Activated CD4-positive, alpha-beta T cell treated with anti-CD3 and anti-CD28 coated beads, Interleukin-10, Interleukin-2, amounts not matched to agents 100 ng/mL and 50 ng/mL, durations not matched to agents 16 hours and 8 hours (primary cell): ENCODE results near the gene CSMD2.
"Not testable (repeated sequence)": the region's sequence is repeated elsewhere in the genome, so short reads cannot be mapped to it uniquely, and the experiment has no call there.

Experiments
- DNase-seq: peaks from one replicate; pipeline ENCODE4 v3.0.0-alpha.2; 2020

CSMD2 gene

DNA sequence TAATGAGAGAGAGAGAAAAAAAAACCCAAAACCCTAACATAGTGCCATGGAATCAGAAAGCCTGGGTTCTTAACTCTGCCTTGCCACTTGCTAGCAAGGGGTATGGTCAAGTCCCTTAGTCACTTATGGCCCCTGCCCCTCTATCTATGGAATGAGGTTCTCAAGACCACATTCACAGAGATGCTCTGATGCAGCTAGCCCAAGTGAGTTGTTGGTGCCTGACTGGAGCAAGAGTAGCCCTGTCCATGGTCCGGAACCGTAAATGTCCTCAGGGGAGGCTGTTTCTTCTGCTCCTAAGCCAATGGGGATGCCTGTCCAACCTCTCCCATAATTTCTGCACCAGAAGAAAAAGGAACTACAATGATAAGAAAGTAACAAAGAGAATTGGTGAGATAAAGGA, 56.8 kb downstream of the CSMD2 start:
- no peak for DNase-seq

DNA sequence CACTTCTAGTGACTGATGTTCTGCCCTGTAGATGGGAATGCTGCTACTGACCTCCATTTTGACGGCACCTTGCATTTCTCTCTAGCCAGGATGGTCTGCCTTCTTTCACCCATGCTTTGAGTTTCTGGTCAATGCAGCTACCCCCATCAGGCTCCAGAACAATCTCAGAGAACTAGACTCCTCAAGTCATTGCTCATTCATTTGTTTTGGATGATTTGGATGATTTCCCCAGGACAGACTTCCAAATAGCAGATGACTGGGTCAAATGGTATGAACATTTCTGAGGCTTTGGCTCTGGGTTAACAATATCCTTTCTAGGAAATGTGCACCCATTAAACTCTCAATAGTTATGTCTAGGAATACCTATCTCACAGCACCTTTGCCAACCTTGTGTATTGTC, 63.9 kb downstream of the CSMD2 start:
- DNase-seq = no peak

DNA sequence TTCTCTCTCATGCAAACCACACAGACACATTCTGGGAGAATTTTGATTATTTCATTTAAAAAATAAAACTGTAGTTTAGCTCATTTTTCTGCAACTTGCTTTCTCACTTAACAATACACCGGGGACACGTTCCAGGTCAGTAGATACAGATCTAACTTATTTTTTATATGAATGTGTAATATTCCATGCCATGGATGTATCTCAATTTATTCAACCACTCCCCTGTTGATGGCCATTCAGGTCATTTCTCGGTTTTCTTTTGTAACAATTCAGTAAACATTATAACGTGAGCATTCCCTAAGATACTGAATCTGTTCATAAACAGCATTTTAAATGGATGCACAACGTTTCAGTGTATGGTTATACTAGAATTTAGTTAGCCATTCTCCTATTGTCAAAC, 64.7 kb downstream of the CSMD2 start:
- DNase-seq = no peak

DNA sequence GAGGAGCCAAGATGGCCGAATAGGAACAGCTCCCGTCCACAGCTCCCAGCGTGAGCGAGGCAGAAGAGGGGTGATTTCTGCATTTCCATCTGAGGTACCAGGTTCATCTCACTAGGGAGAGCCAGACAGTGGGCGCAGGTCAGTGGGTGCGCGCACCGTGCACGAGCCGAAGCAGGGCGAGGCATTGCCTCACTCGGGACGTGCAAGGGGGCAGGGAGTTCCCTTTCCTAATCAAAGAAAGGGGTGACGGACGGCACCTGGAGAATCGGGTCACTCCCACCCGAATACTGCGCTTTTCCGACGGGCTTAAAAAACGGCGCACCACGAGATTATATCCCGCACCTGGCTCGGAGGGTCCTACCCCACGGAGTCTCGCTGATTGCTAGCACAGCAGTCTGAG, 72.6 kb downstream of the CSMD2 start:
- not testable (repeated sequence) for DNase-seq

DNA sequence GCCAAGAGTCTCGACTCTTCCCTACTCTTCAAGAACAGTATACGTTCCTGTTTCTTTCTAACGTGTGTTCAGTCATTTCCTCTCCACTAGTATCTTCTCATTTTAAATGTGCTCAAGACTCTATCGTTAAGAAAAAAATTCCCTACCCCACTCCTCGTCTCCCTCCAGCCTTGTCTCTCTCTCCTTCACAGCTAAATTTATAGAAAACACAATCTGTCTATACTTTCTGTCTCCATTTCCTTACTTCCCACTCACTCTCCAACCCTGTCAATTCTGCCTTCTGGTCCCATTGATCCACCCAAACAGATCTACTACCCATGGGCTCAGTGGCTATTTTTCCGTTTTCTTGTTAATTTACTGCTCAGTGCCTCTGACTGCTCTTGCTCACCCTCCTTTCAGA, 75.3 kb downstream of the CSMD2 start:
- no peak for DNase-seq

DNA sequence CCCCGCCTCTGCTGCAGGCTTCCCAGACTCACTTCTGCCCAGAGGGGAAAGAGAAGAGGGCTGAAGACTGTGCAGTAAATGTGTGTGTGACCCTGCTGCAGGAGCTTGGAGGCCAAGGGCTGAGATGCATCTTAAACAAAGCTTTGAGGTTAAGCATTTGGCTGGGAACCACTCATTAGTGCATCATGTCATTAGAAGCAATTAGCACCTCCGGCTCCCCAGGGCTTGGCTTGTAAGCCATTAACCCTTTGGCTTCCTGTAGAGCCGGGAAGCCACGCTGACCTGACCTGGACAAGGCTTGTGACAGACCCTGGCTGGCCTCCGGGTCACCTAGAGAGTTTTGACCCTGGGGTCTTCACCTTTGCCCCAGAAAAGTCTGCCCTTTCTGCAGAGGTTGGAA, 77.0 kb downstream of the CSMD2 start:
- DNase-seq = no peak

DNA sequence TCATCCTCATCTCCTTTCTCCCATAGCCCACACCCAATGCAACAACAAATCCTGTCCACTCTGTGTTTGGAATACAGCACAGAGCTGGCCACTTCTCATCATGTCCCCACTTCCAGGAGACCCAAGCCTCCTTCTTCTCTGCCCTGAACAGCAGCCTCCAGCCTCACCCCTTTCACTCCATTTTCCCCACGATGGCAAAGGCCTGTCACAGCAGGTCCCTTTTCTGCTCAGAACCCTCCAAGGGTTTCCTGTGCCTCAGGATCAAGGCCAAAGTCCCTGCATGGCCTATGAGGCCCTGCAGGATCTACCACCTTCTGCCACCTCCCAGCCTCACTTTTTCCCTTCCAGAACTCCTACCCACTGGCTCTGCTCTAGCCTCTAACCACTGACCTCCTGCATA, 78.5 kb downstream of the CSMD2 start:
- no peak for DNase-seq

DNA sequence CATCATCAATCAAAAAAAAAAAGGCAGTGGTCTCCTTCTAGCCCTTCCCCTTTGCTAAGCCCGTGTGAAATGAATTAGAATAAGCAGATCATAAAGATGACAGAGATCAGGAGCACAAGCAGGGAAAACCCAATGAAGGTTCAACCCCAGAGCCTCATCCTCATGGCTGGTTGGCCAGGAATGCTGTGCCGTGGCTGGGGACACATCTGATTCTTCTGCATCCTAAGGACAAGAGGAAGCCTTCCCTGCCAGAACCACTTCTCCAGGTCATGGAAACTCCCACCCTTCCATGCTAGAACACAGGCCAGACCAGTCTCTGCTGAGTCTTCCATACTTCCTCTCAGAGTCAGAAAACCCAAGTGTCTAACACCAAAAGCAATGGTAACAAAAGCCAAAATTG, 81.1 kb downstream of the CSMD2 start:
- DNase-seq = no peak

DNA sequence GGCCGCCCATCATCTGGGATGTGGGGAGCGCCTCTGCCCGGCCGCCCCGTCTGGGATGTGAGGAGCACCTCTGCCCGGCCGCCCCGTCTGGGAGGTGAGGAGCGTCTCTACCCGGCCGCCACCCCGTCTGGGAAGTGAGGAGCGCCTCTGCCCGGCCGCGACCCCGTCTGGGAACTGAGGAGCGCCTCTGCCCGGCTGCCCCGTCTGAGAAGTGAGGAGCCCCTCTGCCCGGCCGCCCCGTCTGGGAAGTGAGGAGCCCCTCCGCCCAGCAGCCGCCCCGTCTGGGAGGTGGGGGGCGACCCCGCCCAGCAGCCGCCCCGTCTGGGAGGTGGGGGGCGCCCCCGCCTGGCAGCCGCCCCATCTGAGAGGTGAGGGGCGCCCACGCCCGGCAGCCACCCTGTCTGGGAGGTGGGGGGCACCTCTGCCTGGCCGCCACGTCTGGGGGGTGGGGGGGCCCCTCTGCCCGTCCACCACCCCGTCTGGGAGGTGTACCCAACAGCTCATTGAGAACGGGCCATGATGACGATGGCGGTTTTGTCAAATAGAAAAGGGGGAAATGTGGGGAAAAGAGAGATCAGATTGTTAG, 82.9 kb downstream of the CSMD2 start:
- DNase-seq = not testable (repeated sequence)

DNA sequence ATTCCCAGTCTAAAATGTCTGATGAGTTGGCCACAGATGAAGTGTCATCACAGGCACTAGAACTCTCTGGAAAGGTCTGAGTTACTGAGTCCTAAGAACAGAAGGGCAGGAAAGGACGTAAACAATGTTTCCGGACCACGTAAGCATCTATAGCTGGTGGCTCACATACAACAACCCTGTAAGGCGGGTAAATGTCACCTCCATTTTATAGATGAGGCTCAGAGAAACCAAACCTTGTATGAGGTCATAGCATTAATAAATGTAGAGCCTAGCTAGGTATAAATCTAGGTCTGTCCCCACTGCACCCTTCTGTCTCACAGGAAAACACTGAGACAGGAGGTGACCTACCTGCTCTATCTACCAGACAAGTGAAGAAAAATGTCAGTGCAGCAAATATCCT, 86.6 kb downstream of the CSMD2 start:
- no peak for DNase-seq

DNA sequence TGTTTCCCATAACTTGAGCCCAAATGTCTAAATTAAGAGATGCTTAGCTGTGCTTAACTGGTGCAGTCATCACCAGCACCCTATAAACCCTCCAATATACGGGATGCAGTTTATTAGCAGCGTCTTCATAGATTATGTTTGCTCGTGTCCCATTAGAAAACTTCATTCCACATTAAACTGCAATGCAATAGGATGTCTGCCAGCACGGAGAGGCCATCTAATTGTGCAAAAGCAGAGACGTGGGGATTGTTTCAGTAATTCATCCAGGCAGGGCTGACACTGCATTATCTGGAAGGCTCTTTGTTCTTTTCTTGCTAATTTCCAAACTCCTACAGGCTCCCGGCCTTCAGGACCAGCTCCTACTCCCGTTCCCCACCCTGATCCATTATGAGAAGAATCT, 89.5 kb downstream of the CSMD2 start:
- DNase-seq = no peak

DNA sequence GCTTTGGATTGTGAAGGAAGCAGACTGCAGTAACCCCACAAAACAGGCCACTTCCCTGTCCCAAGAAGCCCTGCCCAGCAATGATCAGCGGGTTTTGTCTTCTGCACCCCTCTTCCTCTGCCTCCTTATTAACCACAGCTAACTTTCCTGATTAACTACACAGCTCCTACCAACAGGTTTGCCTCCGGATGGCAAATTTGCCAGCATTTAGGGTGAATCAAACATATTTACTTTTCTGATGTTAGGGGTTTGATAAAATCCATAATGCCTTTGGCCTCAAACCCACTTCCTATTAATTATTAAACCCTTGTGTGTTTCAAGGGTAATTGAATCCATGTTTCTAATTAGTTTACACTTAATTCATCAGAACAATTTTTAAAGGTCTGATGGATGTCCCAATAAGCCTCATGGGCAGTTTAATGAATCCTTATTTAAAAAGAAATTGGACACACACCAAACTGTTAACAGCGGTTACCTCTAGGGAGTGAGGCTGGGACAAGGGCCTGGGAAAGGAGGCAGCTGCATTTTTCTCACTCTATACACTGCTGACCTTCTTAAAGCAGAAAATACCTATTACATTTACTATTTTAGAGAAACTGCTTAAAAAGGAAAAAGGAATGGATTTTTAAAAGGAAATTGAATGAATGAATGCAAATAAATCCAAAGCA, 91.9 kb downstream of the CSMD2 start:
- DNase-seq = no peak

DNA sequence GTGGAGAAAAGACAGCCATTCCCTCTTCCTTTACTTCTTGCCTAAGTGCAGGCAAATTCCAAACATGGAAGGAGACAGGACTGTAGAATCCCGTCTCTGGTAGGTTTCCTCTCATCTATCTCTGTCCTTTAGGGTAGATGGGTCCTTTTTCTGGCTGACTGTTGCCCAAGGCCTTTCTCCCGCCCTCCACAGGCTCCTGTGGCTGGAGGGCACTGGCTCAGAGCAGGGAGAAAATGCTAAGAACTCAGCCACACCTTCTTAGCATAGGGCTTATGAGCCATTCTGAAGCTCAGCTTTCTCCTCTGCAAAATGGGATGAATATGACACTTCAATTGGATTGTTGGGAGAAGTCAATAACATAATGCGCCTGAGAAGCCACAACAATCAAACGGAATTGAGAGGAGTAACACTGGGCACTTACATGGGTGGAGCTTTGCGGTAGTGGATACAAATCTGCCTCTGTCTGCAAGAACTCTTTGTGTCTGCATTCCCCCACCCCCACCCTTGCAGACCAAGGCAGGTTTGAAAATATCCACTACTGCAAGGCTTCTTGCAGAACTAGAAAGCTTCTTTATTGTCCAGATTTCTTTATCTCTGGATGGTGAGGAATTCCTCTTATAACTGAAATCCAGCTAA, 94.7 kb downstream of the CSMD2 start:
- DNase-seq = no peak

DNA sequence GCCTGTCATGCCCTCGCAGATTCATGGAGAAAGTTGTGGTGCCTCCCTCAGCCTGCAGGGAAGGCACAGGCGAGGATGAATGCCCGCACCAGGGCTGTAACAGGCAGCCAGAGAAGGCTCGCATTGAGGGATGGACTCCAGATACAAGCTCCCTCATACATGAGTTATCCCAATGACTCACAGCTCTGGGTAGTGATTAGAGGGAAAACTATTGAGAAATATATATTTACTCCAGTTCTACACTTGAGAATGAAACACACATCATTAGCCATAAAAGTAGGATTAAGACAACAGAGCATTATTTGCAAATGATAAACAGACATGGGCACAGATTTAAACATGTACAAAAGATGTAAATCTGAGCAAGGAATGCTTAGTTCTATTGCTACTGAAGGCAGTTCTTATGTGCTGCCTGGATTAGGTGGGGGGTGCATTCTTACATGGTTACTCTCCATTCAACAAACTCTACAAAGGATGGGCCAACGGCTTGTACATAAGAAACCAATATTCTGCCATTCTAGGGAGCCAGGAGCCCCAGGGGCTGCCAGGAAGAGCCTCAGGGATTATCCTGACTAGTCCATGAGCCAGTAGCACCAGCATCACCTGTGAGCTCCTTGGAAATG, 97.9 kb downstream of the CSMD2 start:
- DNase-seq = no peak

DNA sequence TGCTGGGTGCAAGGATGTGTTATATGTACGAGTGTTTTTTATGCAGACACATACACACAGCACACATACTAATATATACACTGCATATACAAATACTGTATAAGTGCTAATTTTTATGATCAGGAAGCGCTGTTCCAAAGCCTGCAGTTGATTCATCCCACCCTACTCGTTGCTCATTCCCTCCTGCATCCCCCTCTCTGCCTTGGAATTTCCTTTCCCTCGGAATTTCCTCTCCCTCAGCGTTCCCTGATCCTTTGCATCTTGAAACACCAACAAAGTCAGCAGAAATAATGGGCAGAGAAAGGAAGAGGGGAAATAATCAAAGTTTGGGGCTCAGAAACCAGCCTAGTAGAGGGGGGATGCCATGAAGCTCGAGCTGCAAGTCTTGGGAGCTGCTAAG, 98.9 kb downstream of the CSMD2 start:
- no peak for DNase-seq

DNA sequence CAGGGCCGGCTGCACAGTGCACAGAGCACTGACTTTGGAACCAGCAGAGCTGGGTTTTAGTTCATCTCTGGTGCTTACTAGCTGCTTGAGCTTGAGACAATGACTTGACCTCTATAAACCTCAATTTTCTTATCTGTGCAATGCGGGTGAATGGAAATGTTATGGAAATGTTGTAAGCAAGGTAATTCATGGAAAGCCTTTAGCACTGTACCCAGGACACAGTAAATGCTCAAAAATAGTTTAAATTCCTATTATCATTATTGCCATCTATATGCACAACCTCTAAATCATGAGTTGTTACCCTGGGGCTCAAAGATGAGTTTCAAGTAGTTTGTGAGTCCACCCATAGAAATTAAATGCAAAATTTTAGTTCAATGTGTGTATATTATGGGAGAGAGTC, 99.5 kb downstream of the CSMD2 start:
- no peak for DNase-seq

DNA sequence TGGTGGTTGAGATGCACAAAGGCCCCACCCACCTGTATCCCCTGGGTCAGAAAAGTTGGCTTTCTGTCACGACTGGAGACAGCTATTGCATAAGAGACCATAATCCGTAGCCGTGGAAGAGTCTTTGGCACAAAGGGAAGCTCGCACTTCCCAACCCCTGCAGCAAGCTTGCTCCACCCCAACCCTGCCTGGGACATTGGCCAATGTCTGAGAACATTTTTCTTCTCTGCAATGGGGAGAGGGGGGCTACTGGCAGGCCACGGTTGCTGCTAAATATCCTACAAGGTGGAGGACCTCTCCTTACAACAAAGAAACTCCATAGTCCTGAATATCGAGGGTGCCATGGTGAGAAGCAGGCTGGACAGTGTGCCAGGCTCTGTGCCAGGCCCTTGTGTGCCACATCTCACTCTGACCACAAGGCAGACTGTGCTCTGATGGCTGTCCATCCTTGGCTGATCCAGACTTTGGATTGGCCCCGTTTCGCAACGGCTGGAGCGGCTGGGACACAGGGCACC, 104.1 kb downstream of the CSMD2 start:
- DNase-seq = no peak

DNA sequence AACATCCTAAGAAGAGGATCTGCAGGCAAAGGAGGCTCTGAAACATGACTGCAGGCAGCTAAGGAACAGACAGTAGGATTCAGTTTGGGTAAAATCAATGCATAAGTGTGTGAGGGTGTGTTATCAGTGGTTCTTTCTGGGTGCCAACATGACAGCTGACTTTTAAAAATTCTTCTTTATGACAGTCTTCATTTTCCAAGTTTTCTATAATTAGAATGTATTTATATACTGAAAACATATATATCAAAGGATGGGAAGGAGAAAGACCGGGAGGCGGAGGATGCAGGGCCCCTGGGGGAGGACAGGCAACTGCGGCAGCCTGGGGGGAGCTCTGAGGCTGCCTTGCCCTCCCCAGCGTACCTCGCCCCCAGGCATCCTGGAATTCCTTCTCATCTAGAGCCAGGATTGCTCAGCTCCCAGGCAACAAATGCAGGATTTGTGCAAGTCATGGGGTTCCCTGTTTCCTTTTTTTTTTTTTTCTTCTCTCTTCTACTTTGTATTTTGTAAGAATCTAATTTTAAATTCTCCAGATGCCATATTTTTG, 104.8 kb downstream of the CSMD2 start:
- no peak for DNase-seq

DNA sequence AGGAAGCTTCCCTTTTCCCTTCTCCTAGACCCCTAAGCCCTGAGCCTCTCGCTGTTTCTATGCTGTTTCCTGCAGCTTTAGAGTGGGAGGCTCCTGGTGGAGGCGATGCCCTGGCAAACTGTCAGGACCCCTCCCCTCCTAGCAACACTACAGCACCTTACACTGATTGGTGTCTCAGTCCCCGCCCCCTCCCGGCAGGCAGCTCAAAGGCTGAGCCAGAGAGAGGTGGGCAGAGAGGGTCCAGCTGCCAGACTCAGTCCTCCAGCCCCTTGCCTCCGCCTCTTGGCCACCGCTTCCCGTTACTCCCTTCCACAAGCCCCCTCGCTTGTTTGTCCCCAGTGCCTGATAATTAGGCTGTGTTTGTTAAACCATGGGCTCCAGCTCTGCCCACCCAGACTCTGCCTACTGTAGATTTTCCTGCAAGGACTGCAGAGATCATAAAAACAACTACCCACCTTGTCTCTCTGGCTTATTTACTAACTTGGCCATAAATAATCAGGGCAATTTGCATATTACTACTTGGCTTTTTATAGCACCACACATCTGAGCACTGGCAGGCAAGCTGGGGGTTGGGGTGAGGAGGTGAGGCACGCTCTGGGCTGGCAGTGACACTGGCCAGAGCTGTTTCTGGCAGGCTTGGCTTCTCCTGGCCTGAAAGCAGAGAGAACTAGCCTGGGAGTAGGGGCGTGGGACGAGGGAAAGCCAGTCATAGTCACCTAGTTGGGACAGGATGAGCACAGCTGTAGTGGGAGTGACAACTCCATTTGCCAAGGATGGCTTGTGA, 107.5 kb downstream of the CSMD2 start:
- no peak for DNase-seq

DNA sequence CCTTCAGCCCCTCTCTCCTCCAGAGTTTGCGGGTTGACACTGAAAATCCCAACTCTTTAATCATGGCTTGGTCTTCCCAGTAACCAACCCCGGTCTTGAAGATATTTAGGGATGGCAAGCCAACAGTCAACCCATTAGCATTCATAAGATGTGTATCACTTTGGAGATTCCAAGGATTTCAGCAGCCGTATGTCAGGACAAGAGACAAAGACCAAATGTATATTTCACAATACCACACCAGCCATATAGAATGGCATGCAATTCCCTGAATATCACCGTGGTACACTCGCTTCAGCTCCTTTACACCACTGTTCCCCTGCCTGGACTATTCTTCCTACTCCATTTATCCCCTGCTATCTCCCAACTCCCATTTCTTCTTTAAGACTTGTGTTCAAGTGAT, 109.2 kb downstream of the CSMD2 start:
- DNase-seq = no peak

DNA sequence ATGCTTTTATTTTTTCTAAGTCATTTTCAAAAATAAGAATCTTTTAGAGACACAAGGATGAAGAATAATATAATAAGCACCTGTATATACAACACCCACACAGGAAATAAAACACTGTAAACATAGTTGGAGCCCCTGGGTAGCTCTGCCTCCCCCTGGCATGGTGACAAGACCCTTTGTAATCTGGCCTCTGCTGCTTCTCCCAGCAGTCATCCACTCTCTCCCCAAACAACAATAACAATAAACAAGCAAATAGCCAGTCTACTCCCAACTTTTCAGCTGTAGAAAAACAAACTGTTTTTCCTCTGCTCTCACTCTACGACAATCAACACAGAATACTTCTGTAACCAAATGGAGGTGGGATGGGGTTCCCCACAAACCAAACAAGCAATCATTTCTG, 110.1 kb downstream of the CSMD2 start:
- DNase-seq = no peak

DNA sequence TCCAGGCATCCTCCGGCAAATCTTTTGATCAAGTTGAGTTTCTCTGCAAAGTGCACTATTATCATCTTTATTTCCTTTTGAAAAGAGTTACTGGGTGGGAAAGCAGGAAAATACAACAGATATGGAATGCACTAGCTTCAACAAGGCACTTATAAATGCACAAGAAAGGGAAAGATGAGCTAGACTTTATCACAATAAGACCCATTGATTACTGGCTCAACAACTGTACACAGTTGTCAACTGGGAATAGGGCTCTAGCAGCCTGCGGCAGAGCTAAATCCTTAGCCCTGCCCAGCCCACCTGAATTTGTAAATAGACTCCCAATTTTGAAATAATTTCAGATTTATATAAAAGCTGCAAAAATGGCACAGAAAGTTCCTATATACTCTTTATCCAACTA, 111.4 kb downstream of the CSMD2 start:
- no peak for DNase-seq

DNA sequence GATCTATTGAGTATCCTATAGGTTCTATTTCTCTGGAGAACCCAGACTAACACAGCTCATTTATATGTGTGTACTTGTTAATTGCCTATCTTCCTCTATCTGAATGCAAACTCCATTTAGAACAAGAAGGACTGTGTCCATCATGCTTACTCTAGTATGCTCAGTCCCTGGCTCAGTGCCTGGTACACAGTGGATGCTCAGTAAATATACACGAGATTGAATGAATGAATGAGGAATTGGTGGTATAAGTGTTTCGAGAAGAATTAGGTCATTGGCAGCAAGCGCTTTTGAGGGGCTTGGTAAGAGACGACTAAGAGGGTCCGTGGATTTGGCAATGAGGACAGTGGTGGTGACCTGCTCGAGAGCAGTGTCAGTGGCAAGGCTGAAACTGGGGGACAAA, 112.5 kb downstream of the CSMD2 start:
- no peak for DNase-seq
